ENCODE data around the gene TRAF6. TPM values are rescaled to one million over a fixed set of nuclear protein-coding genes. Genes with fewer than 3 reads are reported as not detected.
A peak's percentile ranks its signal among the peaks of the same experiment; 100 is the strongest.
"Not testable (repeated sequence)": the region's sequence is repeated elsewhere in the genome, so short reads cannot be mapped to it uniquely, and the experiment has no call there.

Gene TRAF6, protein sequence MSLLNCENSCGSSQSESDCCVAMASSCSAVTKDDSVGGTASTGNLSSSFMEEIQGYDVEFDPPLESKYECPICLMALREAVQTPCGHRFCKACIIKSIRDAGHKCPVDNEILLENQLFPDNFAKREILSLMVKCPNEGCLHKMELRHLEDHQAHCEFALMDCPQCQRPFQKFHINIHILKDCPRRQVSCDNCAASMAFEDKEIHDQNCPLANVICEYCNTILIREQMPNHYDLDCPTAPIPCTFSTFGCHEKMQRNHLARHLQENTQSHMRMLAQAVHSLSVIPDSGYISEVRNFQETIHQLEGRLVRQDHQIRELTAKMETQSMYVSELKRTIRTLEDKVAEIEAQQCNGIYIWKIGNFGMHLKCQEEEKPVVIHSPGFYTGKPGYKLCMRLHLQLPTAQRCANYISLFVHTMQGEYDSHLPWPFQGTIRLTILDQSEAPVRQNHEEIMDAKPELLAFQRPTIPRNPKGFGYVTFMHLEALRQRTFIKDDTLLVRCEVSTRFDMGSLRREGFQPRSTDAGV
- total RNA-seq = 12.5 TPM

- H3K27ac ChIP-seq (ENCODE audit: low read depth, low read length) = peak within 1 kb of the TSS; percentile 93
Observed at GRCh38 chr11:36509694-36510593, at the start of gene TRAF6. TSS of gene TRAF6 (minus strand) at chr11:36510272. CDS start at chr11:36501515, 8,757 bp downstream.

GRCh38 chr11:36558571-36559413 lies 48.7 kb upstream of the TRAF6 start:
- H3K4me3 ChIP-seq (ENCODE audit: low read length in 3 of 3) = no peak overlapping the region
- H3K27me3 ChIP-seq (ENCODE audit: control insufficient read depth in 3 of 3, insufficient read depth in 3 of 3, low read length in 3 of 3) = no peaks in the 10 kb centered on the region
- H3K27ac ChIP-seq (ENCODE audit: low read depth, low read length) = no peak overlapping the region
- H3K9me3 ChIP-seq (ENCODE audit: control insufficient read depth in 3 of 3, low read length in 3 of 3) = peaks cover 0 to 2% (median 0%) of the 10 kb centered on the region in 3 donors
- no peak overlapping the region for H3K9ac ChIP-seq (ENCODE audit: low read depth in 1 of 3, low read length in 3 of 3)
- H3K4me1 ChIP-seq (ENCODE audit: control insufficient read depth in 3 of 3, insufficient read depth in 3 of 3, low read length in 3 of 3) = no peaks in the 10 kb centered on the region
- no peaks in the 10 kb centered on the region for H3K36me3 ChIP-seq (ENCODE audit: control insufficient read depth in 3 of 3, insufficient read depth in 3 of 3, low read length in 3 of 3)

More at GRCh38 chr11:36509694-36510593, at the start of gene TRAF6:
- peak within 1 kb of the TSS; percentile 95 to 100 (median 99) for H3K4me3 ChIP-seq (ENCODE audit: low read length in 3 of 3)
- peaks cover 0 to 5% (median 5%) of the 10 kb centered on the region in 3 donors for H3K9me3 ChIP-seq (ENCODE audit: control insufficient read depth in 3 of 3, low read length in 3 of 3)
- H3K27me3 ChIP-seq (ENCODE audit: control insufficient read depth in 3 of 3, insufficient read depth in 3 of 3, low read length in 3 of 3) = no peaks in the 10 kb centered on the region
- H3K4me1 ChIP-seq (ENCODE audit: control insufficient read depth in 3 of 3, insufficient read depth in 3 of 3, low read length in 3 of 3) = peaks cover 0 to 15% (median 11%) of the 10 kb centered on the region in 3 donors
- H3K9ac ChIP-seq (ENCODE audit: low read depth in 1 of 3, low read length in 3 of 3) = peak within 1 kb of the TSS; percentile 91 to 95 (median 93)
- no peaks in the 10 kb centered on the region for H3K36me3 ChIP-seq (ENCODE audit: control insufficient read depth in 3 of 3, insufficient read depth in 3 of 3, low read length in 3 of 3)

- H3K9ac ChIP-seq (ENCODE audit: low read depth in 1 of 3, low read length in 3 of 3) = no peak overlapping the region
- no peaks in the 10 kb centered on the region for H3K4me1 ChIP-seq (ENCODE audit: control insufficient read depth in 3 of 3, insufficient read depth in 3 of 3, low read length in 3 of 3)
- H3K9me3 ChIP-seq (ENCODE audit: control insufficient read depth in 3 of 3, low read length in 3 of 3) = peaks cover 0 to 2% (median 0%) of the 10 kb centered on the region in 3 donors
- H3K27ac ChIP-seq (ENCODE audit: low read depth, low read length) = no peak overlapping the region
- H3K27me3 ChIP-seq (ENCODE audit: control insufficient read depth in 3 of 3, insufficient read depth in 3 of 3, low read length in 3 of 3) = no peaks in the 10 kb centered on the region
- H3K36me3 ChIP-seq (ENCODE audit: control insufficient read depth in 3 of 3, insufficient read depth in 3 of 3, low read length in 3 of 3) = no peaks in the 10 kb centered on the region
- H3K4me3 ChIP-seq (ENCODE audit: low read length in 3 of 3) = no peak overlapping the region
Observed at GRCh38 chr11:36557991-36558390, 47.9 kb upstream of the TRAF6 start.

- not testable (repeated sequence) for H3K9me3 ChIP-seq (ENCODE audit: control insufficient read depth in 3 of 3, low read length in 3 of 3)
Observed at GRCh38 chr11:36557390-36557789, 47.3 kb upstream of the TRAF6 start.

DNA sequence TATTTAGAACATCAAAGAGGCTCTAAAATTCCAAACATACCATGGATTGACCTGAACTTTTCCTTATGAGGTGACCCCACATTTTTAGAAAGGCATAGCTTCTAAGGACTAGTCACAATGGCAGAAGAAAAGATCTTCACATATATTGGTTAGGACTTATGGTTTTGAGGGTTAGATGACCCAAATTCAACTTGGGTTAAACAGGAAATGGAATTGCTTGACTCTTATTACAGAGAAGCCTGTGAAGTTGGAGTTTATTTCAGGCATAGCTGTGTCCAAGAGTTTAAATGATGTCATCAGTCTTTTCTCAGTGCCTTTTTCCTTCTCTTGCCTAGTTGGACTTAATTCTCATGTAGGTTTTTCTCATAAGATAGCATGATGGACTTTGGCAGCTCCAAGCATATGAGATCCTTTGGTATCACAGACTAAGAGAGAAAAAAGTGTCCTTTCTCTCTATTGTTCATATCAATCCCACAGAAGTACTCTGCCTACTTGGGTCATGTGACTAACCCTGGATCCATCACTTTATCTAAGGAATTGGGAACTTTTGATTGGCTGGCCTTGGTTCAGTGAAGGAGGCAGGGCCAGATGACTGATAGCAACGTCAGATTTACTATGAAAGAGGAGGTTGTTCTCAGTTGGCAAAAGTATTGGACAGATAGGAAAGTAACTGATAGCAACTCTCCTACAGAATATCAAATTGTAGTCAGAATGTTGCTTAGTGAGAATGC lies 40.5 kb upstream of the TRAF6 start:
- Histone ChIP-seq H3K27ac (ENCODE audit: low read depth, low read length) (no peak overlapping the region), H3K4me3 (ENCODE audit: low read length in 3 of 3) (no peak overlapping the region), H3K9ac (ENCODE audit: low read depth in 1 of 3, low read length in 3 of 3) (no peak overlapping the region), H3K9me3 (ENCODE audit: control insufficient read depth in 3 of 3, low read length in 3 of 3) (no peaks in the 10 kb centered on the region), H3K4me1 (ENCODE audit: control insufficient read depth in 3 of 3, insufficient read depth in 3 of 3, low read length in 3 of 3) (no peaks in the 10 kb centered on the region), H3K27me3 (ENCODE audit: control insufficient read depth in 3 of 3, insufficient read depth in 3 of 3, low read length in 3 of 3) (no peaks in the 10 kb centered on the region), H3K36me3 (ENCODE audit: control insufficient read depth in 3 of 3, insufficient read depth in 3 of 3, low read length in 3 of 3) (no peaks in the 10 kb centered on the region)

More at GRCh38 chr11:36557390-36557789, 47.3 kb upstream of the TRAF6 start:
- not testable (repeated sequence) for H3K27me3 ChIP-seq (ENCODE audit: control insufficient read depth in 3 of 3, insufficient read depth in 3 of 3, low read length in 3 of 3); H3K4me3 ChIP-seq (ENCODE audit: low read length in 3 of 3); H3K36me3 ChIP-seq (ENCODE audit: control insufficient read depth in 3 of 3, insufficient read depth in 3 of 3, low read length in 3 of 3); H3K4me1 ChIP-seq (ENCODE audit: control insufficient read depth in 3 of 3, insufficient read depth in 3 of 3, low read length in 3 of 3); H3K9ac ChIP-seq (ENCODE audit: low read depth in 1 of 3, low read length in 3 of 3); H3K27ac ChIP-seq (ENCODE audit: low read depth, low read length)

DNA sequence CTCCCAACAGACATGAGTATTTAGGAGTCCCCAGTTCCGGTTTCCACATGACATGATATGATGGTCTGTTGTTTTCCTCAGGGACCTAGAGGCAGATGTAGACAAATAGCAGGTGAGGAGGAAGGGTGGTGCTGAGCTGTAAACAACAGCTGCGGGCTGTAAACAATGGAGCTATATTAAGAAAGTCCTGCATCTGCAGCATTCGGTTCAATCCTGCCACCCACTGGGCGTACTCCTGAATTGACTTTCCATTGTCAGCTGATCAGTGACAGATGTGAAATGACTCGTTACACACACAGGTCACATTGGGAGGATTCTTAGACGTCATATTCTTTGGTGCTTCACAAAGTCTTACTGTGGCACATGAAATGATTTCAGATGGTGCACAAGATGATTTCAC lies 30.9 kb upstream of the TRAF6 start:
- no peaks in the 10 kb centered on the region for H3K36me3 ChIP-seq (ENCODE audit: control insufficient read depth in 3 of 3, insufficient read depth in 3 of 3, low read length in 3 of 3)
- H3K4me1 ChIP-seq (ENCODE audit: control insufficient read depth in 3 of 3, insufficient read depth in 3 of 3, low read length in 3 of 3) = peaks cover 0 to 3% (median 0%) of the 10 kb centered on the region in 3 donors
- H3K4me3 ChIP-seq (ENCODE audit: low read length in 3 of 3) = no peak overlapping the region
- peaks cover 0 to 5% (median 0%) of the 10 kb centered on the region in 3 donors for H3K27me3 ChIP-seq (ENCODE audit: control insufficient read depth in 3 of 3, insufficient read depth in 3 of 3, low read length in 3 of 3)
- H3K9ac ChIP-seq (ENCODE audit: low read depth in 1 of 3, low read length in 3 of 3) = no peak overlapping the region
- no peaks in the 10 kb centered on the region for H3K9me3 ChIP-seq (ENCODE audit: control insufficient read depth in 3 of 3, low read length in 3 of 3)
- no peak overlapping the region for H3K27ac ChIP-seq (ENCODE audit: low read depth, low read length)

DNA sequence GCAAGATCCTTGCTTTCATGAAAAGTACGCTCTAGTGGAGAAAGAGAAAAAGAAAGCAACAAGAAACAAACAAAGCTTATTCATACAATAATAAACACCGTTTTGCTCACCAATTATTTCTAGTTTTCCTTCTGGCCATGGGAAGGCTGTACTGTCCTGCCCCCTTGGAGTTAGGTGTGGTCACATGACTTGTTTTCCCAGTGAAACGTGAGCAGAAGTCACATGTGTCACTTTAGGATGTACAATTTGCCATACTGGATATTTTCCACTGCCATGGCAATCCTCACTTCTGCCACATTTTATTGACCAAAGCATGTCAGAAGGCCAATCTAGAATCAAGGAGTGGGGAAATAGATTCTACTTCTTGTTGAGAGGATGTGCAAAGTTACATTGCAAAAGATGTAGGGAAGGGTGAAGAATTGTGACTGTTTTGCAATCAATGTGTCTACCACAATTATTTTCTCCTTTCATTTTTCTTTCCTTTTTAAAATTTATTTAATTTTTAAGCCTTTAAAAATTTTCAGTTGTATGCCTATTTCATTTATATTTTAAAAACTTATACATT lies 24.3 kb upstream of the TRAF6 start:
- no peak overlapping the region for H3K9ac ChIP-seq (ENCODE audit: low read depth in 1 of 3, low read length in 3 of 3)
- no peak overlapping the region for H3K27ac ChIP-seq (ENCODE audit: low read depth, low read length)
- H3K9me3 ChIP-seq (ENCODE audit: control insufficient read depth in 3 of 3, low read length in 3 of 3) = no peaks in the 10 kb centered on the region
- no peaks in the 10 kb centered on the region for H3K27me3 ChIP-seq (ENCODE audit: control insufficient read depth in 3 of 3, insufficient read depth in 3 of 3, low read length in 3 of 3)
- no peaks in the 10 kb centered on the region for H3K4me1 ChIP-seq (ENCODE audit: control insufficient read depth in 3 of 3, insufficient read depth in 3 of 3, low read length in 3 of 3)
- H3K36me3 ChIP-seq (ENCODE audit: control insufficient read depth in 3 of 3, insufficient read depth in 3 of 3, low read length in 3 of 3) = no peaks in the 10 kb centered on the region
- no peak overlapping the region for H3K4me3 ChIP-seq (ENCODE audit: low read length in 3 of 3)

- Histone ChIP-seq H3K27me3 (ENCODE audit: control insufficient read depth in 3 of 3, insufficient read depth in 3 of 3, low read length in 3 of 3) (no peaks in the 10 kb centered on the region), H3K9me3 (ENCODE audit: control insufficient read depth in 3 of 3, low read length in 3 of 3) (no peaks in the 10 kb centered on the region), H3K27ac (ENCODE audit: low read depth, low read length) (no peak overlapping the region), H3K4me1 (ENCODE audit: control insufficient read depth in 3 of 3, insufficient read depth in 3 of 3, low read length in 3 of 3) (no peaks in the 10 kb centered on the region), H3K9ac (ENCODE audit: low read depth in 1 of 3, low read length in 3 of 3) (no peak overlapping the region), H3K4me3 (ENCODE audit: low read length in 3 of 3) (no peak overlapping the region), H3K36me3 (ENCODE audit: control insufficient read depth in 3 of 3, insufficient read depth in 3 of 3, low read length in 3 of 3) (no peaks in the 10 kb centered on the region)
Observed at GRCh38 chr11:36532941-36533601, 23.0 kb upstream of the TRAF6 start.

All from skeletal muscle tissue (tissue), 4 donors.